Smooth muscle cell (in vitro differentiated cells): ENCODE data around the gene CARD14. TPM values are rescaled to one million over a fixed set of nuclear protein-coding genes. Genes with fewer than 3 reads are reported as not detected.
"Not testable (repeated sequence)": the region's sequence is repeated elsewhere in the genome, so short reads cannot be mapped to it uniquely, and the experiment has no call there.

Experiments
- DNase-seq: peaks from one replicate; lab custom pipeline; 2025; ENCODE audit not compliant: unreplicated experiment; lab: John Stamatoyannopoulos, UW
- H2AFZ ChIP-seq: fragments of 200-600 bp; sonication (generic); 2 replicates; pipeline ENCODE4 v1.6.0; 2016; ENCODE audit warnings: antibody characterized with exemption, low read depth, mild to moderate bottlenecking
- H3F3A ChIP-seq: fragments of 200-600 bp; sonication (generic); 2 replicates; pipeline ENCODE4 v1.6.0; 2017; ENCODE audit warnings: antibody characterized with exemption, low read depth
- H3K27ac ChIP-seq: fragments of 200-600 bp; sonication (generic); 2 replicates; pipeline ENCODE4 v1.5.1; 2016; ENCODE audit warnings: low read depth, mild to moderate bottlenecking
- H3K27me3 ChIP-seq: fragments of 200-600 bp; sonication (generic); 2 replicates; pipeline ENCODE4 v1.6.1; 2016; ENCODE audit warnings: low read depth, mild to moderate bottlenecking
- H3K36me3 ChIP-seq: fragments of 200-600 bp; sonication (generic); 2 replicates; pipeline ENCODE4 v1.5.1; 2016; ENCODE audit warnings: low read depth
- H3K4me1 ChIP-seq: fragments of 200-600 bp; sonication (generic); 2 replicates; pipeline ENCODE4 v1.5.1; 2016; ENCODE audit warnings: low read depth
- H3K4me2 ChIP-seq: fragments of 200-600 bp; sonication (generic); 2 replicates; pipeline ENCODE4 v1.6.0; 2016; ENCODE audit warnings: mild to moderate bottlenecking
- H3K4me3 ChIP-seq: fragments of 200-600 bp; sonication (generic); 2 replicates; pipeline ENCODE4 v1.5.1; 2016; ENCODE audit warnings: mild to moderate bottlenecking
- H3K79me2 ChIP-seq: fragments of 200-600 bp; sonication (generic); 2 replicates; pipeline ENCODE4 v1.6.0; 2016; ENCODE audit warnings: low read depth, mild to moderate bottlenecking
- H3K9ac ChIP-seq: fragments of 200-600 bp; sonication (generic); 2 replicates; pipeline ENCODE4 v1.6.0; 2016; ENCODE audit warnings: low read depth
- H3K9me3 ChIP-seq: fragments of 200-600 bp; sonication (generic); replicated peaks from 2 replicates; pipeline ENCODE4 v1.5.1; 2016; ENCODE audit warnings: low read depth
- H4K20me1 ChIP-seq: fragments of 200-600 bp; sonication (generic); 2 replicates; pipeline ENCODE4 v1.6.0; 2016; ENCODE audit warnings: low read depth
- CTCF ChIP-seq: fragments of 200-600 bp; sonication (generic); IDR thresholded peaks from 2 replicates; pipeline ENCODE4 v1.5.1; 2017; ENCODE audit warnings: borderline replicate concordance, mild to moderate bottlenecking, antibody characterized with exemption; ENCODE audit not compliant: insufficient read depth, poor library complexity, severe bottlenecking
- WGBS: methylation state at CpG from one replicate; pipeline ENCODE4 v1.1.7; 2016; ENCODE audit warnings: low lambda C conversion rate; 5-methylcytosine and 5-hydroxymethylcytosine counted together
- polyA plus RNA-seq: library from polyadenylated mRNA; unstranded; fragments of >200 nt; fragmentation: Nextera tagmentation; extraction: Ambion mirVana; gene quantifications from 2 replicates; pipeline ENCODE4 v1.2.1, GENCODE V29; 2016
- total RNA-seq: library from RNA; depleted of rRNA; stranded (reverse); fragments of >200 nt; gene quantifications from 2 replicates; pipeline ENCODE4 v1.2.3, GENCODE V29; 2014

The CARD14 gene
- total and polyA plus RNA-seq, 2 experiments from 2014 or later: 1.0 to 1.8 TPM

DNA sequence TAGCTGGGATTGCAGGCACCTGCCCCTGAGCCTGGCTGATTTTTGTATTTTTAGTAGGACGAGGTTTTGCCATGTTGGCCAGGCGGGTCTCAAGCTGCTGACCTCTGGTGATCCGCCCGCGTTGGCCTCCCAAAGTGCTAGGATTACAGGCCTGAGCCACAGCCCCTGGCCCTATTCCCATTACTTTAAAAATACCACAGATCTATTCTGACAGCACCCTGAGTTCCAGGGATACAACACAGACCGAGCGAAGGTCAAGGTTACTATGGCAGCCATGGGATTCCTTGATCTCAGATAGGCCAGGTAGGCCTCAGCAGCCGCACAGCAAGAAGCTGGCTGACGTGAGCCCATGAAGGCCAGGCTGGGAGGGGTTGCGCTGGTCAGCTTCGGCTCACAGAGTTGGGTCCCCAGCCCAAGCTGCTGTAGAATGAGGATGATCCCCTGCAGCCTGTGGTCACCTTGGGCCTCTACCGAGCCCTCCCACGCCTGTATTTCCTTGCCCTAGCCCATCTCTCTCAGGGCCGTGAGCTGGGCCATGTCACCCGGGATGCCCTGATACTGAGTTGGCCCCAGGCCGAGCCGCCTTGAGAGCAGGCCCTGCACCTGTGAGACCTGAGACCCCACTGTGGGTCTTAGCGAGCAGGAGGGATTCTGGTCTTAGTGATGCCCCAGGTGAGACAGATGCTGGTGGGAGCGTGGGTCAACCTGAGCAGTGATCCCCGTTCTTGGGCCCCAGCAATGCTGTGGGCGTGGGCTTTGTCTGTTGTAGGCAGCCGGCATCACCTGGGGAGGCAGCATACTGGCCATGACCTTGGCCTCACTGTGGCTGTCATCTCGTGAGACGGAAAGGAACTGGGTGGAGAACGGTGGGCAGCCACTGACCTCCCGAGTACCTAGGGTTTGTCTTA lies 74.0 kb downstream of the CARD14 start:
- H4K20me1 ChIP-seq: no peaks in the 10 kb centered on the region
- no peak for DNase-seq
- H3K36me3 ChIP-seq: no peaks in the 10 kb centered on the region
- no peaks in the 10 kb centered on the region for H3K9me3 ChIP-seq
- no peak overlapping the region for H3K9ac ChIP-seq
- no peaks in the 10 kb centered on the region for H3K79me2 ChIP-seq
- TF ChIP-seq CTCF: no peak
- 97% methylated on average over 26 of the region's 26 CpGs for WGBS
- no peaks in the 10 kb centered on the region for H3K27me3 ChIP-seq
- H3K27ac ChIP-seq: no peak overlapping the region
- H3K4me2 ChIP-seq: no peak overlapping the region
- H3K4me3 ChIP-seq: no peak overlapping the region
- no peak overlapping the region for H2AFZ ChIP-seq
- no peaks in the 10 kb centered on the region for H3K4me1 ChIP-seq
- no peaks in the 10 kb centered on the region for H3F3A ChIP-seq

DNA sequence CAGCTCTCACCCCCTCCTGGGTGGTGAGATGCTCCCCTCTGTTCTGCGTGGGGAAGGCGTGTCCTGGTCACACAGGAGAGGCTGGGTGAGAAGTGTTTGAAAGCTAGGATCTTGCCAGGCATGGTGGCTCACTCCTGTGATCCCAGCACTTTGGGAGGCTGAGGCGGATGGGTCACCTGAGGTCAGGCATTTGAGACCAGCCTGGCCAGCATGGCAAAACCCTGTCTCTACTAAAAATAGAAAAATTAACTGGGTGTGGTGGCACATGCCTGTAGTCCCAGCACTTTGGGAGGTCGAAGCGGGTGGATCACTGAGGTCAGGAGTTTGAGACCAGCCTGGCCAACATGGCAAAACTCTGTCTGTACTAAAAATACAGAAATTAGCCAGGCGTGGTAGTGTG lies 74.6 kb downstream of the CARD14 start:
- WGBS: 98% methylated on average over 6 of the region's 6 CpGs

DNA sequence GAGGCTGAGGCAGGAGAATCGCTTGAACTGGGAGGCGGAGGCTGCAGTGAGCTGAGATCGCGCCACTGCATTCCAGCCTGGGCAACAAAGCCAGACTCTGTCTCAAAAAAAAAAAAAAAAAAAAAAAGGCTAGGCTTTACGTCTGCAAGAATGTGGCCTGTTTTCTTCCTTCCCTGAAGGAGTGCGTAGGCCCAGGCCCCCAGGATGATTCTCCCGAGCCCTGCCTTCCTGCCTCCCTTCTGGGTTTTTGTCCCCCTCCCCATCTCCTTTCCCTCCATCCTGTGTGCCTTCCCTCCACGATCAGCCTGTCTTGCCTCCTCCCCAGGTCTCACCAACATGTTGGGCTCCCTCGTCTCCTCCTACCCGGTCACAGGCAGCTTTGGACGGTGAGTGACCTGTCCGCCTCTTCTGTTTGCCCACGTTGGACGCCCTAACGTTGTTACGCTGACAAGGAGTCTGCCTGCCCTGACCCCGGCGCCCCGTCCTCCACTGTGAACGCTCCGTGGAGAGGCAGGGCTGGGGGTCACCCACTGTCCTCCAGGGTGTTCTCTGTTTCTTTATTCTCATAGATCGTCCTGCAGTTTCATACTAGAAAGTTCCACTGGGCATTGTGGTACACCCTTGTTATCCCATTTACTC lies 75.2 kb downstream of the CARD14 start:
- no peaks in the 10 kb centered on the region for H3K4me1 ChIP-seq
- no peaks in the 10 kb centered on the region for H3F3A ChIP-seq
- H3K4me2 ChIP-seq: no peak overlapping the region
- H3K79me2 ChIP-seq: no peaks in the 10 kb centered on the region
- no peaks in the 10 kb centered on the region for H4K20me1 ChIP-seq
- no peak overlapping the region for H3K4me3 ChIP-seq
- TF ChIP-seq CTCF: no peak
- WGBS: 95% methylated on average over 22 of the region's 22 CpGs
- no peaks in the 10 kb centered on the region for H3K9me3 ChIP-seq
- H3K27ac ChIP-seq: no peak overlapping the region
- DNase-seq: no peak
- no peak overlapping the region for H3K9ac ChIP-seq
- H3K36me3 ChIP-seq: no peaks in the 10 kb centered on the region
- H3K27me3 ChIP-seq: no peaks in the 10 kb centered on the region
- no peak overlapping the region for H2AFZ ChIP-seq

More for the DNA sequence above, 74.6 kb downstream of the CARD14 start:
- not testable (repeated sequence) for H3K4me1 ChIP-seq, DNase-seq, H3K36me3 ChIP-seq, H3K9ac ChIP-seq, H3F3A ChIP-seq, H3K79me2 ChIP-seq, H3K27me3 ChIP-seq, H2AFZ ChIP-seq, H3K27ac ChIP-seq, H3K4me3 ChIP-seq, H3K4me2 ChIP-seq, H4K20me1 ChIP-seq, H3K9me3 ChIP-seq

DNA sequence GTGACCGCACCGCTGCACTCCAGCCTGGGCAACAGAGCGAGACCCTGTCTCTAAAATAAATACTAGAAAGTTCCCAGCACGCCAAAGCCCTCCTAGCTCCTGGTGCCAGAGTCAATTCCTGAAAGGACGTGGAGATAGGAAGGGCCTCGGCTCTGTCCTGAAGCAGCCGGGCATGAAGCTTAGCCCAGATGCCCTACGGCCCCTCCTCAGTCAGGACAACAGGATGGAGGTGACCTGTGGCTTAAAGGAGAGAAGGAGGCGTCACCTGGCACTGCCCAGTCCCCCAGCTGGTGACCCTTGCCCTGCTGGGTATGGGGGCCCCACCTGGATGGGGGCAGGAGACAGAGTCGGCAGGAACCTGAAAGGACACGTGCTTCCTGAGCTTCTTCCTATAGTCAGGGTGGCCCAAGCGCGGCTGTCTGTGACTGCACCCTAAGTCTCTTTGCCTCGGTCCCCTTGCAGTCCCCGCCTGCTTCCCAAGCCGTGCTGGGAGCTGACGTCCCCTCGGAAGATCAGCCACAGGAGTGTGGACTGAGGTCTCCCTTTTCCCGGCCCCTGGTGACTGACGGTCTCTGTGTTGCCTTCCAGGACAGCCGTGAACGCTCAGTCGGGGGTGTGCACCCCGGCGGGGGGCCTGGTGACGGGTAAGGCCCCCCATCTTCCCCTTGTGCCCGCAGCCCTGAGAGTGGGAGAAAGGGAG lies 75.9 kb downstream of the CARD14 start:
- H3K4me3 ChIP-seq: no peak overlapping the region
- H2AFZ ChIP-seq: no peak overlapping the region
- H3F3A ChIP-seq: no peaks in the 10 kb centered on the region
- H3K79me2 ChIP-seq: no peaks in the 10 kb centered on the region
- no peaks in the 10 kb centered on the region for H3K27me3 ChIP-seq
- H3K36me3 ChIP-seq: no peaks in the 10 kb centered on the region
- no peak overlapping the region for H3K9ac ChIP-seq
- H3K27ac ChIP-seq: no peak overlapping the region
- no peak for DNase-seq
- WGBS: 97% methylated on average over 26 of the region's 27 CpGs
- H3K4me2 ChIP-seq: no peak overlapping the region
- no peak for TF ChIP-seq CTCF
- H3K4me1 ChIP-seq: no peaks in the 10 kb centered on the region
- H3K9me3 ChIP-seq: no peaks in the 10 kb centered on the region
- H4K20me1 ChIP-seq: no peaks in the 10 kb centered on the region
